ENCODE results near the gene UBE2D2.

- TF ChIP-seq ZNF70 (CRISPR knock-in tag; IDR thresholded peaks at IDR 0.05) (no peak), ESRRG (CRISPR knock-in tag; IDR thresholded peaks at IDR 0.05) (no peak), OSR1 (CRISPR knock-in tag; IDR thresholded peaks at IDR 0.05) (no peak), TCF4 (CRISPR knock-in tag; IDR thresholded peaks at IDR 0.05; ENCODE audit: borderline replicate concordance) (no peak)
- TF ChIP-seq, protein P1, sequence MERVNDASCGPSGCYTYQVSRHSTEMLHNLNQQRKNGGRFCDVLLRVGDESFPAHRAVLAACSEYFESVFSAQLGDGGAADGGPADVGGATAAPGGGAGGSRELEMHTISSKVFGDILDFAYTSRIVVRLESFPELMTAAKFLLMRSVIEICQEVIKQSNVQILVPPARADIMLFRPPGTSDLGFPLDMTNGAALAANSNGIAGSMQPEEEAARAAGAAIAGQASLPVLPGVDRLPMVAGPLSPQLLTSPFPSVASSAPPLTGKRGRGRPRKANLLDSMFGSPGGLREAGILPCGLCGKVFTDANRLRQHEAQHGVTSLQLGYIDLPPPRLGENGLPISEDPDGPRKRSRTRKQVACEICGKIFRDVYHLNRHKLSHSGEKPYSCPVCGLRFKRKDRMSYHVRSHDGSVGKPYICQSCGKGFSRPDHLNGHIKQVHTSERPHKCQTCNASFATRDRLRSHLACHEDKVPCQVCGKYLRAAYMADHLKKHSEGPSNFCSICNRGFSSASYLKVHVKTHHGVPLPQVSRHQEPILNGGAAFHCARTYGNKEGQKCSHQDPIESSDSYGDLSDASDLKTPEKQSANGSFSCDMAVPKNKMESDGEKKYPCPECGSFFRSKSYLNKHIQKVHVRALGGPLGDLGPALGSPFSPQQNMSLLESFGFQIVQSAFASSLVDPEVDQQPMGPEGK (CRISPR knock-in tag; IDR thresholded peaks at IDR 0.05; ENCODE audit: borderline replicate concordance) = no peak
Measured at GRCh38 chr5:139640421-139641115, 79.4 kb downstream of the UBE2D2 start.

All from SK-N-SH treated with all-trans-retinoic acid at 6 μM for 48 hours (cell line).